H9 (cell line): Measurements from ENCODE around the gene FADS3. TPM values are rescaled to one million over a fixed set of nuclear protein-coding genes. Genes with fewer than 3 reads are reported as not detected.

Source experiments
- DNase-seq: peaks from one replicate; pipeline ENCODE4 v3.0.0-alpha.2; 2017
- H2AFZ ChIP-seq: one replicate; pipeline ENCODE4 v1.6.1; 2013; ENCODE audit warnings: mild to moderate bottlenecking, low read length, control low read depth, moderate library complexity
- H2AK5ac ChIP-seq: 2 replicates; pipeline ENCODE4 v1.6.1; 2013; ENCODE audit warnings: low read length, control low read depth, mixed read lengths; ENCODE audit not compliant: insufficient read length
- H2BK120ac ChIP-seq: one replicate; pipeline ENCODE4 v1.6.1; 2013; ENCODE audit warnings: low read depth, mild to moderate bottlenecking, low read length, control low read depth, inconsistent platforms; ENCODE audit not compliant: poor library complexity, severe bottlenecking
- H2BK12ac ChIP-seq: 2 replicates; pipeline ENCODE4 v1.6.1; 2013; ENCODE audit warnings: low read length, control low read depth, mixed read lengths, low read depth; ENCODE audit not compliant: insufficient read length
- H2BK15ac ChIP-seq: 2 replicates; pipeline ENCODE4 v1.6.1; 2013; ENCODE audit warnings: low read depth, low read length, control low read depth
- H2BK20ac ChIP-seq: one replicate; pipeline ENCODE4 v1.6.1; 2013; ENCODE audit warnings: low read depth, mild to moderate bottlenecking, low read length, control low read depth, inconsistent platforms; ENCODE audit not compliant: poor library complexity, severe bottlenecking
- H2BK5ac ChIP-seq: 2 replicates; pipeline ENCODE4 v1.6.1; 2013; ENCODE audit warnings: low read length, control low read depth, mixed read lengths; ENCODE audit not compliant: insufficient read length
- H3K14ac ChIP-seq: 2 replicates; pipeline ENCODE4 v1.6.1; 2013; ENCODE audit warnings: low read length, control low read depth; ENCODE audit not compliant: insufficient read depth
- H3K18ac ChIP-seq: 2 replicates; pipeline ENCODE4 v1.6.1; 2013; ENCODE audit warnings: low read depth, mild to moderate bottlenecking, mixed read lengths, low read length, control low read depth; ENCODE audit not compliant: insufficient read length
- H3K23ac ChIP-seq: 2 replicates; pipeline ENCODE4 v1.6.1; 2013; ENCODE audit warnings: low read length, control low read depth, mixed read lengths, low read depth; ENCODE audit not compliant: insufficient read length
- H3K23me2 ChIP-seq: 2 replicates; pipeline ENCODE4 v1.6.1; 2013; ENCODE audit warnings: low read depth, mild to moderate bottlenecking, mixed read lengths, low read length, control low read depth; ENCODE audit not compliant: insufficient read length, poor library complexity, severe bottlenecking
- H3K27ac ChIP-seq: 2 replicates; pipeline ENCODE4 v1.5.1; 2013; ENCODE audit warnings: low read length, control low read depth, mixed read lengths, low read depth; ENCODE audit not compliant: insufficient read length
- H3K27me3 ChIP-seq: 2 replicates; pipeline ENCODE4 v1.6.1; 2013; ENCODE audit warnings: low read length, control low read depth, inconsistent platforms; ENCODE audit not compliant: insufficient read depth
- H3K4ac ChIP-seq: 2 replicates; pipeline ENCODE4 v1.6.1; 2013; ENCODE audit warnings: low read depth, mild to moderate bottlenecking, control low read depth, inconsistent platforms, low read length, moderate library complexity
- H3K4me1 ChIP-seq: 2 replicates; pipeline ENCODE4 v1.6.1; 2013; ENCODE audit warnings: low read length, control low read depth, inconsistent platforms; ENCODE audit not compliant: insufficient read depth
- H3K4me2 ChIP-seq: 2 replicates; pipeline ENCODE4 v1.6.1; 2013; ENCODE audit warnings: low read length, control low read depth, mixed read lengths; ENCODE audit not compliant: insufficient read length, insufficient read depth
- H3K56ac ChIP-seq: 2 replicates; pipeline ENCODE4 v1.6.1; 2013; ENCODE audit warnings: low read depth, mild to moderate bottlenecking, mixed read lengths, low read length, control low read depth; ENCODE audit not compliant: insufficient read length
- H3K79me1 ChIP-seq: 2 replicates; pipeline ENCODE4 v1.6.1; 2013; ENCODE audit warnings: low read depth, mild to moderate bottlenecking, moderate library complexity, low read length, control low read depth, inconsistent platforms; ENCODE audit not compliant: insufficient read depth, poor library complexity, severe bottlenecking
- H3K79me2 ChIP-seq: 2 replicates; pipeline ENCODE4 v1.6.1; 2013; ENCODE audit warnings: low read length, control low read depth, inconsistent platforms; ENCODE audit not compliant: insufficient read depth
- H3K9ac ChIP-seq: 2 replicates; pipeline ENCODE4 v1.6.1; 2013; ENCODE audit warnings: low read length, control low read depth, mixed read lengths; ENCODE audit not compliant: insufficient read length; ENCODE audit errors: extremely low read depth
- H3K9me3 ChIP-seq: one replicate; pipeline ENCODE4 v1.6.1; 2013; ENCODE audit warnings: low read depth, low read length, inconsistent platforms; ENCODE audit not compliant: control insufficient read depth
- H3T11ph ChIP-seq: one replicate; pipeline ENCODE4 v1.6.1; 2013; ENCODE audit warnings: mild to moderate bottlenecking, low read length, control low read depth, inconsistent platforms
- H4K20me1 ChIP-seq: one replicate; pipeline ENCODE4 v1.6.1; 2013; ENCODE audit not compliant: control insufficient read depth, insufficient read length, insufficient read depth
- H4K5ac ChIP-seq: 2 replicates; pipeline ENCODE4 v1.6.1; 2013; ENCODE audit warnings: low read depth, mild to moderate bottlenecking, mixed read lengths, low read length, control low read depth; ENCODE audit not compliant: insufficient read length
- H4K8ac ChIP-seq: replicated peaks from 2 replicates; pipeline ENCODE4 v1.6.1; 2013; ENCODE audit warnings: low read length, control low read depth, mixed read lengths, low read depth; ENCODE audit not compliant: insufficient read length
- H4K91ac ChIP-seq: 2 replicates; pipeline ENCODE4 v1.6.1; 2013; ENCODE audit warnings: low read depth, mild to moderate bottlenecking, moderate library complexity, mixed read lengths, low read length, control low read depth; ENCODE audit not compliant: insufficient read length
- H3K27ac Mint-ChIP-seq, 3 experiments: 2 replicates in 2 of 3; 3 replicates in 1 of 3; pipeline ENCODE4 v1.8.0; 2020 to 2021; ENCODE audit warnings: mixed read lengths in 3 of 3, mild to moderate bottlenecking in 1 of 3, moderate library complexity in 1 of 3
- H3K27me3 Mint-ChIP-seq: 2 replicates; pipeline ENCODE4 v1.8.0; 2021; ENCODE audit warnings: low read depth, mild to moderate bottlenecking, moderate library complexity, mixed read lengths
- H3K36me3 Mint-ChIP-seq, 3 experiments: 2 replicates in 2 of 3; 3 replicates in 1 of 3; pipeline ENCODE4 v1.8.0; 2020 to 2021; ENCODE audit warnings: low read depth in 3 of 3, mixed read lengths in 3 of 3; ENCODE audit not compliant: insufficient read depth in 1 of 3
- H3K4me1 Mint-ChIP-seq, 2 experiments: 2 replicates each; pipeline ENCODE4 v1.8.0; 2020; ENCODE audit warnings: mixed read lengths in 2 of 2
- H3K4me3 Mint-ChIP-seq, 2 experiments: 2 replicates in 1 of 2; 3 replicates in 1 of 2; pipeline ENCODE4 v1.8.0; 2020 to 2021; ENCODE audit warnings: mild to moderate bottlenecking in 2 of 2, mixed read lengths in 2 of 2, moderate library complexity in 1 of 2
- H3K9me3 Mint-ChIP-seq, 2 experiments: 2 replicates in 1 of 2; 3 replicates in 1 of 2; pipeline ENCODE4 v1.8.0; 2020; ENCODE audit warnings: mild to moderate bottlenecking in 2 of 2, mixed read lengths in 2 of 2, moderate library complexity in 1 of 2
- WGBS: extraction: QIAGEN DNeasy Blood & Tissue Kit; methylation state at CpG from one replicate; pipeline ENCODE4 v1.1.7; 2013; ENCODE audit warnings: missing lambda C conversion rate, low lambda C conversion rate, mixed read lengths; ENCODE audit not compliant: insufficient read length; ENCODE audit errors: extremely low coverage; 5-methylcytosine and 5-hydroxymethylcytosine counted together
- total RNA-seq: library from RNA; stranded (reverse); gene quantifications from 2 replicates; pipeline ENCODE4 v1.2.1, GENCODE V29; 2021
- TF ChIP-seq, protein P1 (sequence below): fragments of 200-600 bp; sonication (generic); conservative IDR thresholded peaks from 3 replicates; pipeline ENCODE4 v1.8.0; 2021; ENCODE audit warnings: antibody characterized with exemption, mild to moderate bottlenecking

Gene FADS3
- total RNA-seq, 1 experiment from 2014 or later: 34.9 TPM

- Histone ChIP-seq H3K23me2 (no peaks in the 10 kb centered on the region), H3K79me1 (no peaks in the 10 kb centered on the region), H4K8ac (no peak overlapping the region), H2BK5ac (no peak overlapping the region), H4K91ac (no peak overlapping the region), H2BK15ac (no peak overlapping the region), H2AFZ (no peak overlapping the region), H3K9ac (no peak overlapping the region), H4K20me1 (no peaks in the 10 kb centered on the region), H4K5ac (no peak overlapping the region), H2BK20ac (no peak overlapping the region), H3K4me1 (no peaks in the 10 kb centered on the region), H3K14ac (no peak overlapping the region), H3K27me3 (no peaks in the 10 kb centered on the region), H3K27ac (no peak overlapping the region), H3K23ac (no peak overlapping the region), H3K9me3 (no peaks in the 10 kb centered on the region), H2BK12ac (no peak overlapping the region), H3T11ph (no peak overlapping the region), H2BK120ac (no peak overlapping the region), H3K56ac (no peak overlapping the region), H3K79me2 (no peaks in the 10 kb centered on the region), H3K4ac (no peak overlapping the region), H2AK5ac (no peak overlapping the region), H3K4me2 (no peak overlapping the region), H3K18ac (no peak overlapping the region)
- no peak overlapping the region for H3K27ac Mint-ChIP-seq
- H3K9me3 Mint-ChIP-seq: no peaks in the 10 kb centered on the region
- H3K27me3 Mint-ChIP-seq: peaks cover 7% of the 10 kb centered on the region
- H3K4me3 Mint-ChIP-seq: no peak overlapping the region
- WGBS: no CpG with 5 or more reads among the region's 10 CpGs
- no peak for DNase-seq
- H3K36me3 Mint-ChIP-seq: no peaks in the 10 kb centered on the region
- TF ChIP-seq, protein P1, sequence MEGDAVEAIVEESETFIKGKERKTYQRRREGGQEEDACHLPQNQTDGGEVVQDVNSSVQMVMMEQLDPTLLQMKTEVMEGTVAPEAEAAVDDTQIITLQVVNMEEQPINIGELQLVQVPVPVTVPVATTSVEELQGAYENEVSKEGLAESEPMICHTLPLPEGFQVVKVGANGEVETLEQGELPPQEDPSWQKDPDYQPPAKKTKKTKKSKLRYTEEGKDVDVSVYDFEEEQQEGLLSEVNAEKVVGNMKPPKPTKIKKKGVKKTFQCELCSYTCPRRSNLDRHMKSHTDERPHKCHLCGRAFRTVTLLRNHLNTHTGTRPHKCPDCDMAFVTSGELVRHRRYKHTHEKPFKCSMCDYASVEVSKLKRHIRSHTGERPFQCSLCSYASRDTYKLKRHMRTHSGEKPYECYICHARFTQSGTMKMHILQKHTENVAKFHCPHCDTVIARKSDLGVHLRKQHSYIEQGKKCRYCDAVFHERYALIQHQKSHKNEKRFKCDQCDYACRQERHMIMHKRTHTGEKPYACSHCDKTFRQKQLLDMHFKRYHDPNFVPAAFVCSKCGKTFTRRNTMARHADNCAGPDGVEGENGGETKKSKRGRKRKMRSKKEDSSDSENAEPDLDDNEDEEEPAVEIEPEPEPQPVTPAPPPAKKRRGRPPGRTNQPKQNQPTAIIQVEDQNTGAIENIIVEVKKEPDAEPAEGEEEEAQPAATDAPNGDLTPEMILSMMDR: no peak
- H3K4me1 Mint-ChIP-seq: peaks cover 6 to 43% of the 10 kb centered on the region in 2 experiments
Observed at GRCh38 chr11:61901397-61901796, 10.1 kb upstream of the FADS3 start.
